HepG2 (cell line): Measurements from ENCODE around the gene SLC39A10. TPM values are rescaled to one million over a fixed set of nuclear protein-coding genes. Genes with fewer than 3 reads are reported as not detected.

Experiments used
- ATAC-seq: fragments of 200-7000 bp; cut with Tn5 transposase; 3 replicates; pipeline ENCODE4 v1.9.1; 2020; ENCODE audit warnings: mild to moderate bottlenecking, moderate library complexity
- BruUV-seq: library from RNA; stranded (reverse); fragments of 400-500 nt; replicated peaks from 2 replicates; lab custom pipeline; 2021; lab: Mats Ljungman, UMichigan
- CTCF ChIA-PET: fragments of 300-600 bp; formaldehyde crosslinking; extraction: SDS; loops from one replicate; lab custom pipeline; 2021; ENCODE audit warnings: low total read pairs, inconsistent platforms, low intra/inter-chr PET ratio; lab: Yijun Ruan, JAX
- POLR2A ChIA-PET: fragments of 350-600 bp; sonication (Branson Sonifier 250); formaldehyde crosslinking; loops from one replicate; lab custom pipeline; 2020; ENCODE audit warnings: antibody characterized with exemption, inconsistent platforms; lab: Yijun Ruan, JAX
- DNase-seq: peaks from one replicate; pipeline ENCODE4 v3.0.0-alpha.2; 2015; ENCODE audit warnings: low spot score
- FAIRE-seq: peaks from 3 replicates; lab custom pipeline; 2011; peaks lifted over from hg19 to GRCh38; lab: Jason Lieb, UNC
- H2AFZ ChIP-seq: one replicate; pipeline ENCODE4 v1.6.1; 2011; ENCODE audit warnings: low read length, inconsistent platforms
- H3K27ac ChIP-seq: fragments of 300-600 bp; 3 replicates; pipeline ENCODE4 v1.8.0; 2011; ENCODE audit warnings: mixed run types, mild to moderate bottlenecking, mixed read lengths, low read length, inconsistent platforms; ENCODE audit not compliant: insufficient read depth; ENCODE audit errors: extremely low read length
- H3K27me3 ChIP-seq, 2 experiments: fragments of 200-600 bp in 1 of 2; 2 replicates in 1 of 2; 3 replicates in 1 of 2; pipeline versions ENCODE4 v1.6.0 to v1.8.0; 2011; ENCODE audit warnings: low read length in 2 of 2, mild to moderate bottlenecking in 2 of 2, moderate library complexity in 2 of 2, inconsistent platforms in 1 of 2; ENCODE audit not compliant: insufficient read depth in 2 of 2, control insufficient read depth in 1 of 2
- H3K36me3 ChIP-seq, 2 experiments: fragments of 200-600 bp in 1 of 2; replicated peaks in 1 of 2; 2 replicates in 1 of 2; 3 replicates in 1 of 2; pipeline versions ENCODE4 v1.5.1 to v1.8.0; 2011; ENCODE audit warnings: low read length in 2 of 2, inconsistent platforms in 1 of 2; ENCODE audit not compliant: insufficient read depth in 2 of 2, control insufficient read depth in 1 of 2
- H3K4me1 ChIP-seq: 2 replicates; pipeline ENCODE4 v1.5.1; 2012; ENCODE audit warnings: low read length, inconsistent platforms; ENCODE audit not compliant: insufficient read depth
- H3K4me2 ChIP-seq: 2 replicates; pipeline ENCODE4 v1.6.0; 2011; ENCODE audit warnings: low read depth, low read length, inconsistent platforms
- H3K4me3 ChIP-seq, 3 experiments: fragments of 200-600 bp in 1 of 3; sonication (generic), shearing (Covaris generic) in 1 of 3; replicated peaks in 1 of 3; 2 replicates each; pipeline ENCODE4 v1.5.1; 2011 to 2016; ENCODE audit warnings: low read length in 3 of 3, inconsistent platforms in 2 of 3, low read depth in 2 of 3, mild to moderate bottlenecking in 2 of 3, control low read depth in 1 of 3, mixed read lengths in 1 of 3; ENCODE audit not compliant: insufficient read depth in 1 of 3
- H3K79me2 ChIP-seq: one replicate; pipeline ENCODE4 v1.6.1; 2011; ENCODE audit warnings: low read length, inconsistent platforms; ENCODE audit not compliant: insufficient read depth
- H3K9ac ChIP-seq: 2 replicates; pipeline ENCODE4 v1.6.0; 2011; ENCODE audit warnings: mild to moderate bottlenecking, low read depth, low read length, inconsistent platforms; ENCODE audit not compliant: insufficient read depth
- H3K9me3 ChIP-seq: 2 replicates; pipeline ENCODE4 v1.5.1; 2012; ENCODE audit warnings: mild to moderate bottlenecking, low read length
- H4K20me1 ChIP-seq: 2 replicates; pipeline ENCODE4 v1.6.0; 2011; ENCODE audit warnings: inconsistent platforms, mild to moderate bottlenecking, low read length, moderate library complexity; ENCODE audit not compliant: insufficient read depth
- E2F5 ChIP-seq: sonication (generic); formaldehyde crosslinking; conservative IDR thresholded peaks from 2 replicates; pipeline ENCODE4 v1.4.0; 2020; ENCODE audit warnings: missing genetic modification reagents
- HINFP ChIP-seq: sonication (generic); formaldehyde crosslinking; IDR thresholded peaks from 2 replicates; pipeline ENCODE4 v1.4.0; 2020; ENCODE audit warnings: low read depth, mild to moderate bottlenecking, missing genetic modification reagents
- HNRNPLL ChIP-seq: fragments of 200-400 bp; formaldehyde crosslinking; IDR thresholded peaks from 2 replicates; pipeline ENCODE4 v1.6.1; 2017; ENCODE audit warnings: mild to moderate bottlenecking, low read depth, low read length; ENCODE audit not compliant: poor library complexity, severe bottlenecking
- IRX3 ChIP-seq: sonication (generic); formaldehyde crosslinking; IDR thresholded peaks from 2 replicates; pipeline ENCODE4 v1.8.1; 2023; ENCODE audit warnings: mild to moderate bottlenecking, low read depth, missing genetic modification reagents, borderline replicate concordance
- JARID2 ChIP-seq: sonication (generic); formaldehyde crosslinking; IDR thresholded peaks from 2 replicates; pipeline ENCODE4 v1.8.1; 2023; ENCODE audit warnings: missing genetic modification reagents, inconsistent platforms; ENCODE audit not compliant: insufficient replicate concordance
- PHB2 ChIP-seq: fragments of 450-650 bp; IDR thresholded peaks from 2 replicates; pipeline ENCODE4 v1.6.1; 2018; ENCODE audit not compliant: partially characterized antibody
- RERE ChIP-seq: IDR thresholded peaks from 2 replicates; pipeline ENCODE4 v1.6.1; 2016; ENCODE audit warnings: low read depth, missing genetic modification reagents, missing compliant biosample characterization
- ZC3H4 ChIP-seq: sonication (generic); formaldehyde crosslinking; IDR thresholded peaks from 2 replicates; pipeline ENCODE4 v1.4.0; 2020; ENCODE audit warnings: missing genetic modification reagents, borderline replicate concordance
- ZNF274 ChIP-seq: sonication (generic); formaldehyde crosslinking; IDR thresholded peaks from 2 replicates; pipeline ENCODE4 v1.5.1; 2020; ENCODE audit warnings: mild to moderate bottlenecking, missing genetic modification reagents
- WGBS: methylation state at CpG from one replicate; pipeline ENCODE4 v1.1.6; 2017; ENCODE audit warnings: low lambda C conversion rate; 5-methylcytosine and 5-hydroxymethylcytosine counted together
- in situ Hi-C: cut with HindIII; loops from 2 replicates; pipeline ENCODE4 v1.10.0; 2017; ENCODE audit warnings: low pct_unique_long_range_greater_than_20kb; ENCODE audit not compliant: extremely low pct_ligation_motif_present
- intact Hi-C: fragments of 100-400 bp; cut with micrococcal nuclease; formaldehyde crosslinking; loops from one replicate; pipeline ENCODE4 v1.10.0; 2022; ENCODE audit not compliant: unreplicated experiment
- polyA plus RNA-seq, 8 experiments: library from polyadenylated mRNA; depleted of rRNA in 3 of 8; stranded (reverse) in 7 of 8; unstranded in 1 of 8; fragments of >200 nt; fragmentation: Illumina TruSeq in 4 of 8; extraction: Trizol in 4 of 8; gene quantifications; 2 replicates each; pipeline versions ENCODE4 v1.2.1 to v1.2.3, GENCODE V29; 2011 to 2016; ENCODE audit warnings: low read depth in 4 of 8, missing spikeins in 1 of 8, mixed read lengths in 1 of 8; ENCODE audit not compliant: insufficient read depth in 1 of 8
- total RNA-seq, 5 experiments: library from RNA; depleted of rRNA; stranded (reverse); fragments of >200 nt; fragmentation: Illumina TruSeq; extraction: Trizol; gene quantifications; 2 replicates each; pipeline ENCODE4 v1.2.3, GENCODE V29; 2016; ENCODE audit warnings: low read depth in 1 of 5

The SLC39A10 gene
- total and polyA plus RNA-seq, 2 of the 13 experiments (the other 11 are each of a cell fraction or from before 2014, with no cell fraction given) = 13.2 to 21.0 TPM

GRCh38 chr2:195632856-195633572, 24.0 kb upstream of the SLC39A10 start:
- peak; percentile 40 for ATAC-seq
- H3K4me1 ChIP-seq = no peaks in the 10 kb centered on the region
- ChIA-PET POLR2A (no interaction called here), CTCF (no interaction called here)
- FAIRE-seq = no peak
- no peak overlapping the region for H3K4me2 ChIP-seq
- H3K27ac ChIP-seq = no peak overlapping the region
- TF ChIP-seq IRX3 (CRISPR knock-in tag) (no peak), JARID2 (CRISPR knock-in tag) (no peak), HNRNPLL (no peak), HINFP (CRISPR knock-in tag) (no peak), ZC3H4 (no peak), PHB2 (no peak), ZNF274 (no peak), RERE (CRISPR knock-in tag) (no peak), E2F5 (CRISPR knock-in tag) (no peak)
- H3K9ac ChIP-seq = no peak overlapping the region; the same call in 1 of the 2 replicates
- H3K4me3 ChIP-seq = no peak overlapping the region
- BruUV-seq = no TSS peak
- WGBS = 7% methylated on average over 10 of the region's 10 CpGs
- H4K20me1 ChIP-seq = no peaks in the 10 kb centered on the region
- H3K27me3 ChIP-seq = peaks cover 0 to 13% of the 10 kb centered on the region in 2 experiments; a peak in 2 of 5 replicates
- no peak for DNase-seq
- no peak overlapping the region for H2AFZ ChIP-seq
- in situ Hi-C loops (no loop called here), intact Hi-C loops (no loop called here)
- no peaks in the 10 kb centered on the region for H3K9me3 ChIP-seq
- no peaks in the 10 kb centered on the region for H3K36me3 ChIP-seq
- H3K79me2 ChIP-seq = no peaks in the 10 kb centered on the region
